Measurements from ENCODE around the gene HNF1B.

GRCh38 chr17:37717627-37718323 lies 27.1 kb downstream of the HNF1B start:
- TF ChIP-seq POLR2AphosphoS5 (IDR thresholded peaks at IDR 0.05; ENCODE audit: low read depth, low read length), result no peak
- no peak for TF ChIP-seq POLR2A (IDR thresholded peaks at IDR 0.05; ENCODE audit: low read depth, low read length)
